ENCODE data around the gene C12orf75. TPM values are rescaled to one million over a fixed set of nuclear protein-coding genes. Genes with fewer than 3 reads are reported as not detected.

C12orf75 gene
- total and polyA plus RNA-seq, 2 donors (not counting 3 experiments of a cell fraction or from before 2014, with no cell fraction given) = 23.6 to 60.7 TPM

DNA sequence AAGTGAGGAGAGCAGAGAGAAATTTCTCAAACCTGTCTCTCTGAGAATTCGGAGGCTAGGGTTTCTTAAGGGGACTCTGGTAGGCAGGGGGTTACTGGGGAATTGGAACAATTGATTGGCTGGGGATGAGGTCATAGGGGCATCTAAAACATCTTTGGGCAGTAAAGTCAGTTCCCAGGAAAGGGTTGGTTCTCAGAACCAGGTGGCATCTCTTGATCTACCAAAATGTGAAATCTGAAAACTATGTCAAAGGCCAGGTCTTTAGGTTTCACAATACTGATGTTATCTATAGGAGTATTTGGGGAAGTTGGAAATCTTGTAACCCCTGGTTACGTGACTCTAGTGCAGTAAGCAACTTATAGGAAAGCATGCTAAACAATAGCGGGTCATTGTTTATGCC, 6.9 kb downstream of the C12orf75 start:
- no peaks in the 10 kb centered on the region for H3K36me3 ChIP-seq (ENCODE audit: control insufficient read depth in 2 of 2, extremely low read depth in 1 of 2, insufficient read depth in 2 of 2, low read length in 2 of 2)
- H3K4me3 ChIP-seq (replicated peaks in 1 of 3; ENCODE audit: insufficient read depth in 1 of 3, low read depth in 1 of 3, low read length in 3 of 3) = no peak overlapping the region
- intact Hi-C loops (cut with micrococcal nuclease) = no loop called here
- no peaks in the 10 kb centered on the region for H3K9me1 ChIP-seq (replicated peaks; ENCODE audit: control insufficient read depth, extremely low read depth, insufficient read depth, low read length)
- H2AFZ ChIP-seq (ENCODE audit: low read depth, low read length) = no peak overlapping the region
- H3K9me3 ChIP-seq (replicated peaks; ENCODE audit: control insufficient read depth, insufficient read depth, low read length) = no peaks in the 10 kb centered on the region
- no peak for FAIRE-seq
- H4K20me1 ChIP-seq (replicated peaks; ENCODE audit: control insufficient read depth, extremely low read depth, insufficient read depth, low read length) = no peaks in the 10 kb centered on the region
- no peak overlapping the region for H3K27ac ChIP-seq (ENCODE audit: insufficient read depth, low read depth, low read length)
- H3K27me3 ChIP-seq (ENCODE audit: control insufficient read depth in 2 of 2, insufficient read depth in 2 of 2, low read length in 2 of 2) = no peaks in the 10 kb centered on the region
- ChIA-PET CTCF (no interaction called here), POLR2A (no interaction called here)
- dilution Hi-C loops (cut with MboI; ENCODE audit: extremely low pct_ligation_motif_present, low sequenced_read_pairs) = no loop called here
- no peak overlapping the region for H3K4me2 ChIP-seq (ENCODE audit: insufficient read depth, low read length)
- DNase-seq (ENCODE audit: low read depth, low spot score) = no peak
- H3K79me2 ChIP-seq (ENCODE audit: control insufficient read depth, insufficient read depth, low read length) = peaks cover 69% of the 10 kb centered on the region
- H3K4me1 ChIP-seq (ENCODE audit: control insufficient read depth, extremely low read depth, insufficient read depth, low read length) = peaks cover 6% of the 10 kb centered on the region
- no peak for TF ChIP-seq FOS (IDR thresholded peaks at IDR 0.05; ENCODE audit: borderline replicate concordance, insufficient read depth, low read length)
- H3K9ac ChIP-seq (replicated peaks; ENCODE audit: extremely low read depth, insufficient read depth, low read length) = no peak overlapping the region
- BruUV-seq (replicated peaks) = no TSS peak

DNA sequence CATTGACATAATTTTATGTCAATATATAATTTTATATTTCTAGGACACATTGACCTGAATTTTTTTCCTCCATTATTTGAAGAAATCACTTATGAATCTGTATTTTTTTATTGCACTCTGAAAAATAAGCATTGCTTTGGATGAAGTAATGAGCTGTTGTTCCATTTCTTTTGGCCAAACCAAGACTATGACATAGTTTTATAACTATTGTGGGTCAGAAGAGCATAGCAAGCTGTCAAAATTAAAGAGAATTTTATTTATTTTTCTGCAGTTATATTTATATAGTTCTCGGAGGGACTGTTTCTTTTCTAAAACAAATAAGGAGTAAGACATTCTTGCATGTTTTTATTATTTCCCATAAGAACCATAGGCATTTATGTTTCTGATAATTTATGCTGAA, 8.5 kb downstream of the C12orf75 start:
- CTCF ChIA-PET = interaction anchor here (1.2 to 1.3 kb wide), 2 partner anchors 44 to 103 kb away, joined by 3 read pairs; partner anchors contain the start of gene APPL2
- TF ChIP-seq, protein P1, sequence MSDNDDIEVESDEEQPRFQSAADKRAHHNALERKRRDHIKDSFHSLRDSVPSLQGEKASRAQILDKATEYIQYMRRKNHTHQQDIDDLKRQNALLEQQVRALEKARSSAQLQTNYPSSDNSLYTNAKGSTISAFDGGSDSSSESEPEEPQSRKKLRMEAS (IDR thresholded peaks at IDR 0.05; ENCODE audit: insufficient read depth, insufficient read length) = no peak
- no peak for TF ChIP-seq MYC (IDR thresholded peaks at IDR 0.05; ENCODE audit: low read depth, low read length)
- no peak for TF ChIP-seq GATA2 (IDR thresholded peaks at IDR 0.05; ENCODE audit: insufficient read depth, insufficient read length, low read depth, low read length)
- TF ChIP-seq POLR2A (IDR thresholded peaks at IDR 0.05; ENCODE audit: low read depth, low read length) = no peak
- no peak for TF ChIP-seq EZH2 (IDR thresholded peaks at IDR 0.05; ENCODE audit: borderline replicate concordance, low read depth, low read length, severe bottlenecking)
- no peak for TF ChIP-seq POLR2AphosphoS5 (IDR thresholded peaks at IDR 0.05; ENCODE audit: insufficient read depth, low read depth, low read length)
- TF ChIP-seq, protein P2, sequence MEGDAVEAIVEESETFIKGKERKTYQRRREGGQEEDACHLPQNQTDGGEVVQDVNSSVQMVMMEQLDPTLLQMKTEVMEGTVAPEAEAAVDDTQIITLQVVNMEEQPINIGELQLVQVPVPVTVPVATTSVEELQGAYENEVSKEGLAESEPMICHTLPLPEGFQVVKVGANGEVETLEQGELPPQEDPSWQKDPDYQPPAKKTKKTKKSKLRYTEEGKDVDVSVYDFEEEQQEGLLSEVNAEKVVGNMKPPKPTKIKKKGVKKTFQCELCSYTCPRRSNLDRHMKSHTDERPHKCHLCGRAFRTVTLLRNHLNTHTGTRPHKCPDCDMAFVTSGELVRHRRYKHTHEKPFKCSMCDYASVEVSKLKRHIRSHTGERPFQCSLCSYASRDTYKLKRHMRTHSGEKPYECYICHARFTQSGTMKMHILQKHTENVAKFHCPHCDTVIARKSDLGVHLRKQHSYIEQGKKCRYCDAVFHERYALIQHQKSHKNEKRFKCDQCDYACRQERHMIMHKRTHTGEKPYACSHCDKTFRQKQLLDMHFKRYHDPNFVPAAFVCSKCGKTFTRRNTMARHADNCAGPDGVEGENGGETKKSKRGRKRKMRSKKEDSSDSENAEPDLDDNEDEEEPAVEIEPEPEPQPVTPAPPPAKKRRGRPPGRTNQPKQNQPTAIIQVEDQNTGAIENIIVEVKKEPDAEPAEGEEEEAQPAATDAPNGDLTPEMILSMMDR (IDR thresholded peaks at IDR 0.05; ENCODE audit: extremely low read depth in 1 of 2, insufficient read depth in 1 of 2, low read depth in 1 of 2, low read length in 2 of 2) = no peak
- no peak for TF ChIP-seq JUN (IDR thresholded peaks at IDR 0.05; ENCODE audit: borderline replicate concordance, insufficient read depth, insufficient read length, low read depth)
- no peak for TF ChIP-seq FOS (IDR thresholded peaks at IDR 0.05; ENCODE audit: borderline replicate concordance, insufficient read depth, low read length)
- DNase-seq (ENCODE audit: low read depth, low spot score) = no peak
- Histone ChIP-seq H3K4me1 (ENCODE audit: control insufficient read depth, extremely low read depth, insufficient read depth, low read length) (peaks cover 7% of the 10 kb centered on the region), H4K20me1 (replicated peaks; ENCODE audit: control insufficient read depth, extremely low read depth, insufficient read depth, low read length) (no peaks in the 10 kb centered on the region), H3K4me2 (ENCODE audit: insufficient read depth, low read length) (no peak overlapping the region), H3K79me2 (ENCODE audit: control insufficient read depth, insufficient read depth, low read length) (peaks cover 69% of the 10 kb centered on the region), H2AFZ (ENCODE audit: low read depth, low read length) (no peak overlapping the region), H3K9me1 (replicated peaks; ENCODE audit: control insufficient read depth, extremely low read depth, insufficient read depth, low read length) (no peaks in the 10 kb centered on the region), H3K36me3 (ENCODE audit: control insufficient read depth in 2 of 2, extremely low read depth in 1 of 2, insufficient read depth in 2 of 2, low read length in 2 of 2) (no peaks in the 10 kb centered on the region), H3K27me3 (ENCODE audit: control insufficient read depth in 2 of 2, insufficient read depth in 2 of 2, low read length in 2 of 2) (no peaks in the 10 kb centered on the region), H3K4me3 (replicated peaks in 1 of 3; ENCODE audit: insufficient read depth in 1 of 3, low read depth in 1 of 3, low read length in 3 of 3) (no peak overlapping the region), H3K9ac (replicated peaks; ENCODE audit: extremely low read depth, insufficient read depth, low read length) (no peak overlapping the region), H3K9me3 (replicated peaks; ENCODE audit: control insufficient read depth, insufficient read depth, low read length) (no peaks in the 10 kb centered on the region), H3K27ac (ENCODE audit: insufficient read depth, low read depth, low read length) (no peak overlapping the region)
- POLR2A ChIA-PET = no interaction called here
- no TSS peak for BruUV-seq (replicated peaks)
- no peak for FAIRE-seq
- dilution Hi-C loops (cut with MboI; ENCODE audit: extremely low pct_ligation_motif_present, low sequenced_read_pairs) (no loop called here), intact Hi-C loops (cut with micrococcal nuclease) (no loop called here)
